Measurements from ENCODE around the gene ADARB1. TPM values are rescaled to one million over a fixed set of nuclear protein-coding genes. Genes with fewer than 3 reads are reported as not detected.

The ADARB1 gene
- total RNA-seq, 1 donor = 18.4 TPM

DNA sequence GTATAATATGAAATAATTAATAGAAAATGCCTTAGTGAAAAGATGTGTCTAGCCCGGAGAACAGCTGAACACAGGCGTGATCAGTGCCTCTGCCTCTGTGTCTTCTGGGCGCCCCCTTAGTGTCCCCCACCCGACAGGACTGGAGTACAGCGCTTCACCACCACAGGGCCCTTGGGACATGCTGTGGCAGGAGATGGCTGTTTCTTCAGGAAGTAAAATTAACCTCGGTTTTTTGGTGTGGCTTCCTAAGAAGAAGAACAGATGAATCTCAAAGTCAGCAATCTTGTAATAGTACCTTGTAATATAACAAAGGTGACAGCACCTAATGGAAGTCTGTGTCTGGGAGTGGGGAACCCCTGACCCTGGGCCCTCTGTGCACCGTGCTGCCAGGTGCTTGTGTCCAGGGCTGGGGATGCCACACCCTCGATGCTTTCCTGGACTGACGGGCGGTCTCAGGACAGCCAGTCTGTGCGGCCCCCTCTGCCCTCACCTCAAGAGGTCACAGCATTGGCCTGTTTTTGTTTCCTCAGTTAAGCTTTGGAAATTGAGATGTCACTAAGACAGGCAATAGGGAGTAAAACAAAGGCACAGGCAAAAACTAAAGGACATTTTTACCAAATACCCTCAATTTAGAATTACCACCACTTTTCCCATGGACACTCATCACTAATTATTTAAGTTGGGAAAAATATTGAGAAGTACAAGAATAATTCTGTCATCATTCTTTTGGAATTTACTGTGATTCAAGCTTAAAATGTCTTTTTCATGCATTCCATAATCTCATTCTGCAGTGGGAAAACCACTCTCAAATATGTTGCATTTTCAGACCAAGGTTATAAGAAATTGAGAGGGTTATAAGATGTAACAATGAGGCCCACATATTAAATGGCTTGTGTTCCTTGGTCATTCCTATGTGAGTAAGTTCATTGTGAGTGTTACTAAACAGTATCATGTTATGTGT lies 79.3 kb downstream of the ADARB1 start:
- Histone ChIP-seq H3K9me3 (ENCODE audit: low read depth, low read length) (no peaks in the 10 kb centered on the region), H3K4me1 (ENCODE audit: insufficient read depth, low read length) (peaks cover 30% of the 10 kb centered on the region), H3K27me3 (ENCODE audit: insufficient read depth, low read length) (no peaks in the 10 kb centered on the region), H3K4me3 (ENCODE audit: low read length) (no peak overlapping the region)

DNA sequence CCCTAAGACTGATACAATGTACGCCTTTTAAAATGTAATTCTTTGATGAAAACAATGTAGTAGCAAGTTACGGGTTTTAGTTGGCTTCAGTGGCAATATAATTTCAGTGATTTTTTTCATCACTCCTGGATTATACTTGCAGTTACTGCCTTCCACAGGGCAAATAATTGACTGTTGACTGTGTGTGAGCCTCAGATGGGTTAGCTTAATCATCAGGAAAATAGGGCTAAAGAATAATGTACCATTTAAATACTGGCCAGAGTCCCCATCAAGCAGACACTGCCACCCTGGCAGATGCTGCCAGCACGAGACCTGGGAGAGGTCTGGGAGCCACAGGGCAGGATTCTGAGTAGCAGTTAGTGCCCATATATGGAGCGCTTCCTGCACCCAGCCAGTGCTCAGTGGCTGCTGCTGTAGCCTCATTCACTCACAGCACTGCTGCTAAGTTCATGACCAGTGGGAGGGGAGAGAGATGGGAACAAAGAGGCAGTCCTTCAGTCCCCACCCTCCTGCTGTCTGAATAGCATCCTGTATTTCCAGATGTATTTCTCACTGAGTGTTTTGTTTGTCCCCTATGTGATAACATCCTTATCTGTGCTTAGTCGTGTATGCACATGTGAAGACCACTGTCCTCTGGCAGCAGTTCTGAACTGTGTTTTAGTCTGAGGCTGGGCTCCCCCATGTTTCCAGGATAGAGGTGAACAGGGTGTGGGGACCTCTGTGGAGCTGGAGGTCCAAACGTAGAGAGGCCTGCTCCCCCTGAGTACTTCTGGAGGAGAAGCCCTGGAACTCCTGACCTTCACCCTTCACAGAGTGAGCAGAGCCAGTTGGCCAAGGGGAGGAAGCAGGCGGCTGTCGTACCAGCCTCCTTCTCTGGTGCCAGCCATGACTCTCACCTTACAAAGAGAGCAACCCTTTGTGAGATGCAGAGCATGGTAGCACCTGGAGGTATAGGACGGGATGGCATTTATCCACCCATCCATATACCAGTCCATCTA lies 80.4 kb downstream of the ADARB1 start:
- Histone ChIP-seq H3K27me3 (ENCODE audit: insufficient read depth, low read length) (no peaks in the 10 kb centered on the region), H3K4me3 (ENCODE audit: low read length) (no peak overlapping the region), H3K9me3 (ENCODE audit: low read depth, low read length) (no peaks in the 10 kb centered on the region), H3K4me1 (ENCODE audit: insufficient read depth, low read length) (peaks cover 30% of the 10 kb centered on the region)

- Histone ChIP-seq H3K4me1 (ENCODE audit: insufficient read depth, low read length) (peaks cover 30% of the 10 kb centered on the region), H3K9me3 (ENCODE audit: low read depth, low read length) (no peaks in the 10 kb centered on the region)
Observed at GRCh38 chr21:45155910-45156309, 81.5 kb downstream of the ADARB1 start.

DNA sequence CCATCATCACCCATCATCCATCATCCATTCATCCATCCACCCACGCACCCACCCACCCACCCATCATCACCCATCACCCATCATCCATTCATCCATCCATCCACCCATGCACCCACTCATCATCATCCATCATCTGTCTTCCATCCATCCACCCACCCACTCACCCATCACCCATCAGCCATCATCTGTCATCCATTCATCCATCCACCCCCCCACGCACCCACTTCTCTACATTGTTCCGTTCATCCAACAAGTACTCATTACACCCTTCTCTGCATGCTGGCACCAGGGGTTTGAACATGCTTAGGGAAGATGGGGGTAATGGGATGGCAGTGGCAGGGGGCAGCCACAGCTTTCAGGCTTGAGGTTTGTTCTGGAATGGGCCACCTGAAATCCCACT lies 82.1 kb downstream of the ADARB1 start:
- H3K27me3 ChIP-seq (ENCODE audit: insufficient read depth, low read length) = no peaks in the 10 kb centered on the region
- no peak overlapping the region for H3K4me3 ChIP-seq (ENCODE audit: low read length)
- no peaks in the 10 kb centered on the region for H3K9me3 ChIP-seq (ENCODE audit: low read depth, low read length)
- peaks cover 28% of the 10 kb centered on the region for H3K4me1 ChIP-seq (ENCODE audit: insufficient read depth, low read length)

More at GRCh38 chr21:45155910-45156309, 81.5 kb downstream of the ADARB1 start:
- Histone ChIP-seq H3K4me3 (ENCODE audit: low read length) (no peak overlapping the region), H3K27me3 (ENCODE audit: insufficient read depth, low read length) (no peaks in the 10 kb centered on the region)

GRCh38 chr21:45157932-45158331 lies 83.6 kb downstream of the ADARB1 start:
- no peak overlapping the region for H3K4me3 ChIP-seq (ENCODE audit: low read length)
- peaks cover 17% of the 10 kb centered on the region for H3K4me1 ChIP-seq (ENCODE audit: insufficient read depth, low read length)

DNA sequence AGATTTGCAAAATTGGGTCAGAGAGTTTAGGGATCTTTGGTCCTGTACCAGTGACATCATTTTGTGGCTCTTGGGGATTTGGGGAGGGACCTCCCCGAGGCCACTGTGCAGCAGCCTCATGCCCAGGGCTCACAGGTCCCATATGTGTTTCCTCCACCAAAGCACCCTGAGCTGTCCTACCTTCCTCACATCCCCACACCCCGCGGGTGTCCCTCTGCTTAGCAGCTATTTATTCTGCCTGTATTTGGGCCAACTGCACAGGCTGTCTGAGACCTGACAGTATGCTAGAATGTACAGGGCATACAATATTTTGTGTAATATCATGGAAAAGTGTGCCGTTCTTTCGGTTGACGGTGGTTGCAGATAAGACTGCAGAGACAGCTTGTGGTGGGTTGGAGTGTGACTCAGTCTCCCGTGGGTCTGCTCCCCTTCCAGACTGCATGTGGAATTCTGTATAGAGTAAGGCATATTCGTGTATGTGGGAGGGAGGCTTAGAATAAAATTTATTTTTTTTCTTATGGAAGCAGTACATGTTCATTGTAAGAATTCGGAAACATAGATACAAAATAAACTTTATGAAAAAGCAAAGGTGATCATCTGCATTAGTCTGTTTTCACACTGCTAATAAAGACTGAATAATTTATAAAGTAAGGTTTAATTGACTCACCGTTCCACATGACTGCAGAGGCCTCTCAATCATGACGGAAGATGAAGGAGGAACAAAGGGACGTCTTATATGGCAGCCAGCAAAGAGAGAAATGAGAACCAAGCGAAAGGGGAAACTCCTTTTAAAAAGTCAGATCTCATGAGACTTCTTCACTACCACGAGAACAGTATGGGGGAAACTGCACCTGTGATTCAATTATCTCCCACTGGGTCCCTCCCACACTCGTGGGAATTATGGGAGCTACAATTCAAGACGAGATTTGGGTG lies 84.4 kb downstream of the ADARB1 start:
- Histone ChIP-seq H3K4me3 (ENCODE audit: low read length) (no peak overlapping the region), H3K9me3 (ENCODE audit: low read depth, low read length) (no peaks in the 10 kb centered on the region), H3K4me1 (ENCODE audit: insufficient read depth, low read length) (peaks cover 11% of the 10 kb centered on the region), H3K27me3 (ENCODE audit: insufficient read depth, low read length) (no peaks in the 10 kb centered on the region)

More at GRCh38 chr21:45157932-45158331, 83.6 kb downstream of the ADARB1 start:
- no peaks in the 10 kb centered on the region for H3K27me3 ChIP-seq (ENCODE audit: insufficient read depth, low read length)
- H3K9me3 ChIP-seq (ENCODE audit: low read depth, low read length) = no peaks in the 10 kb centered on the region

GRCh38 chr21:45160198-45160597 lies 85.8 kb downstream of the ADARB1 start:
- Histone ChIP-seq H3K4me1 (ENCODE audit: insufficient read depth, low read length) (peaks cover 1% of the 10 kb centered on the region), H3K9me3 (ENCODE audit: low read depth, low read length) (no peaks in the 10 kb centered on the region), H3K4me3 (ENCODE audit: low read length) (no peak overlapping the region), H3K27me3 (ENCODE audit: insufficient read depth, low read length) (no peaks in the 10 kb centered on the region)

GRCh38 chr21:45161038-45161945 lies 86.9 kb downstream of the ADARB1 start:
- Histone ChIP-seq H3K4me3 (ENCODE audit: low read length) (no peak overlapping the region), H3K4me1 (ENCODE audit: insufficient read depth, low read length) (no peaks in the 10 kb centered on the region), H3K9me3 (ENCODE audit: low read depth, low read length) (no peaks in the 10 kb centered on the region), H3K27me3 (ENCODE audit: insufficient read depth, low read length) (no peaks in the 10 kb centered on the region)

GRCh38 chr21:45162115-45162514 lies 87.7 kb downstream of the ADARB1 start:
- Histone ChIP-seq H3K4me1 (ENCODE audit: insufficient read depth, low read length) (no peaks in the 10 kb centered on the region), H3K4me3 (ENCODE audit: low read length) (no peak overlapping the region), H3K9me3 (ENCODE audit: low read depth, low read length) (no peaks in the 10 kb centered on the region), H3K27me3 (ENCODE audit: insufficient read depth, low read length) (no peaks in the 10 kb centered on the region)

- Histone ChIP-seq H3K9me3 (ENCODE audit: low read depth, low read length) (no peaks in the 10 kb centered on the region), H3K4me1 (ENCODE audit: insufficient read depth, low read length) (no peaks in the 10 kb centered on the region), H3K27me3 (ENCODE audit: insufficient read depth, low read length) (no peaks in the 10 kb centered on the region), H3K4me3 (ENCODE audit: low read length) (no peak overlapping the region)
Observed at GRCh38 chr21:45162809-45163208, 88.4 kb downstream of the ADARB1 start.

- Histone ChIP-seq H3K4me3 (ENCODE audit: low read length) (no peak overlapping the region), H3K9me3 (ENCODE audit: low read depth, low read length) (no peaks in the 10 kb centered on the region), H3K27me3 (ENCODE audit: insufficient read depth, low read length) (no peaks in the 10 kb centered on the region), H3K4me1 (ENCODE audit: insufficient read depth, low read length) (no peaks in the 10 kb centered on the region)
Observed at GRCh38 chr21:45163413-45164123, 89.2 kb downstream of the ADARB1 start.

GRCh38 chr21:45164124-45164511 lies 89.7 kb downstream of the ADARB1 start:
- Histone ChIP-seq H3K4me3 (ENCODE audit: low read length) (no peak overlapping the region), H3K27me3 (ENCODE audit: insufficient read depth, low read length) (no peaks in the 10 kb centered on the region), H3K9me3 (ENCODE audit: low read depth, low read length) (no peaks in the 10 kb centered on the region), H3K4me1 (ENCODE audit: insufficient read depth, low read length) (peaks cover 3% of the 10 kb centered on the region)

DNA sequence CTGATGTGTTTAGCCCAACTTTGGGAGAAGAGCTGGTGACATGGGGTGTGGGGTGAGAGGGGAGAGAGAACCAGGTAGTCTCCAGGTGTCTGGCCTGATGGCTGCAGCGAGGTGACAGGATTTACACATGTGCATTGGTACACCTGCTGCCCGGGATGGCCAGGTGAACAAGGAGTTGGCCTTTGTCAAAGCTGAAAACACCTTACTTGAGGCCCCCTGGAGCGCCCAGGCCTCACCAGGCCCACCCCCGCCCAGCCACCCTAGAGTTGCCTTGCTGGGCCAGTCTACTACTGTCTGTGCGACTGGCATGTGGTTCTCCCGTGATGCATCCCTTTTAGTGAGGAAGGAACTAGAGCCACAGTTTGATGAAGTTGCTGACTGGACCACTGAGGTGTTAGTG lies 90.5 kb downstream of the ADARB1 start:
- H3K27me3 ChIP-seq (ENCODE audit: insufficient read depth, low read length) = no peaks in the 10 kb centered on the region
- peaks cover 10% of the 10 kb centered on the region for H3K4me1 ChIP-seq (ENCODE audit: insufficient read depth, low read length)
- no peak overlapping the region for H3K4me3 ChIP-seq (ENCODE audit: low read length)
- H3K9me3 ChIP-seq (ENCODE audit: low read depth, low read length) = no peaks in the 10 kb centered on the region

Data from mononuclear cell (primary cell).